Pons (tissue), 1 donor: ENCODE results near the gene ZBTB7C.

ENCODE experiments used
- DNase-seq: peaks from one replicate; pipeline ENCODE4 v3.0.0-alpha.2; 2016; ENCODE audit warnings: low spot score

The ZBTB7C gene

GRCh38 chr18:48390641-48391040 is 18.5 kb downstream of the ZBTB7C start:
- no peak for DNase-seq

GRCh38 chr18:48388478-48388877 is 20.7 kb downstream of the ZBTB7C start:
- no peak for DNase-seq

GRCh38 chr18:48387300-48387699 is 21.9 kb downstream of the ZBTB7C start:
- DNase-seq: no peak

- DNase-seq: no peak
These were observed 23.6 kb downstream of the ZBTB7C start for GRCh38 chr18:48385596-48385995.

GRCh38 chr18:48376934-48377333 is 32.2 kb downstream of the ZBTB7C start:
- DNase-seq: no peak

- DNase-seq: no peak
These were observed 32.8 kb downstream of the ZBTB7C start for GRCh38 chr18:48376406-48376805.

- no peak for DNase-seq
These were observed 33.9 kb downstream of the ZBTB7C start for GRCh38 chr18:48375150-48375800.

- DNase-seq: no peak
These were observed 34.6 kb downstream of the ZBTB7C start for GRCh38 chr18:48374423-48375149.

GRCh38 chr18:48371854-48372602 is 37.2 kb downstream of the ZBTB7C start:
- DNase-seq: no peak

GRCh38 chr18:48367557-48367956 is 41.6 kb downstream of the ZBTB7C start:
- no peak for DNase-seq

GRCh38 chr18:48365965-48366364 is 43.2 kb downstream of the ZBTB7C start:
- DNase-seq: no peak

GRCh38 chr18:48364146-48364545 is 45.0 kb downstream of the ZBTB7C start:
- DNase-seq: no peak

- DNase-seq: no peak
These were observed 46.0 kb downstream of the ZBTB7C start for GRCh38 chr18:48363175-48363574.

- DNase-seq: no peak
These were observed 47.4 kb downstream of the ZBTB7C start for GRCh38 chr18:48361801-48362200.

- DNase-seq: no peak
These were observed 48.7 kb downstream of the ZBTB7C start for GRCh38 chr18:48360376-48361021.

- DNase-seq: no peak
These were observed 49.6 kb downstream of the ZBTB7C start for GRCh38 chr18:48359626-48360025.

- no peak for DNase-seq
These were observed 50.3 kb downstream of the ZBTB7C start for GRCh38 chr18:48358868-48359267.

- no peak for DNase-seq
These were observed 52.1 kb downstream of the ZBTB7C start for GRCh38 chr18:48356909-48357631.

- DNase-seq: no peak
These were observed 52.9 kb downstream of the ZBTB7C start for GRCh38 chr18:48356151-48356745.

GRCh38 chr18:48355276-48356115 is 53.7 kb downstream of the ZBTB7C start:
- DNase-seq: no peak
